ENCODE measurements around the gene DECR2. TPM values are rescaled to one million over a fixed set of nuclear protein-coding genes. Genes with fewer than 3 reads are reported as not detected.
"Not testable (repeated sequence)": the region's sequence is repeated elsewhere in the genome, so short reads cannot be mapped to it uniquely, and the experiment has no call there.

DECR2 gene
- polyA plus RNA-seq, 1 donor from 2014 or later: 7.2 TPM

DNA sequence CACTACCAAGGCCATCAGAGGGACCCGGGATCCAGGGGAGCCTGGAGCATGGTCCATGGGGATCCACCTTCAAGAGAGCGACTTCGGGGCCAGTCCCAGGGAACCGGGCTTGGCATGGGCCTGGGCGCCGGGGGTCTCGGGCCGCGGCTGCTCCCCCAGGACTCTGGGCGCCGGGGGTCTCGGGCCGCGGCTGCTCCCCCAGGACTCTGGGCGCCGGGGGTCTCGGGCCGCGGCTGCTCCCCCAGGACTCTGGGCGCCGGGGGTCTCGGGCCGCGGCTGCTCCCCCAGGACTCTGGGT is 39.0 kb upstream of the DECR2 start:
- not testable (repeated sequence) for H3K4me3 Mint-ChIP-seq, H3K4me1 Mint-ChIP-seq, H3K27me3 Mint-ChIP-seq, H3K9me3 Mint-ChIP-seq, H3K27ac Mint-ChIP-seq, H3K36me3 Mint-ChIP-seq

DNA sequence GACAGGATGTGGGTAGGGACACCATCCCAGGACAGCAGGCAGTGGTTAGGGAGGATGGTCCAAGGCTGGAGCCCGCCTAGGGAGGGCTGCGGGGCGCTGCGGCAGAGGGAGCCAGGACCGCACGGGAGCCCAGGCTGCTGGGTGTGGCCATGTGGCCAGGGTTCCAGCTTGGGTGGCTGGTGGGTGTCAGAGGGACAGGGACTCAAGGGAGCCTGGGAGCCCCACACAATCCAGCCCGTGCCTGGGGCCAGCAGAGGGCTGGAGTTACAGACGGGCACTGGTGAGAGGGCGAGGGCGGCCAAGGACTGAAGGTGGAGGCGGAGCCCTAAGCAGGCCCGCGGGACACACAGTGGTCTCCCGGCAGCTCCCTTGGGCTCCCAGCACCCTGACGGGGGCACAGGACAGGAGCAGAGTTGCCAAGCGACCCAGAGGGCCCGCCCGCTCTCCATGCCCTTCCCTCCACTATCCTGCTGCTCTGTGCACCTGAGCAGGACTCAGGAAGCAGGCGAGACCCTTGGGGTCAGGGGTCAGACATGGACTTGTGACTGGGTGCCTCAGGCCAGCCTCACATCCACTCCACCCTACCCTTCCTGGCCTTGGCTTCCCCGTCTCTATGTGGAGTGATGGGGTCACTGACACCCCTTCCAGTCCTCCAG is 38.4 kb upstream of the DECR2 start:
- Mint-ChIP-seq H3K36me3 (no peaks in the 10 kb centered on the region), H3K9me3 (no peaks in the 10 kb centered on the region), H3K27me3 (peaks cover 4% of the 10 kb centered on the region), H3K4me1 (peaks cover 3 to 5% (median 4%) of the 10 kb centered on the region in 3 donors), H3K4me3 (no peak overlapping the region), H3K27ac (no peak overlapping the region)

DNA sequence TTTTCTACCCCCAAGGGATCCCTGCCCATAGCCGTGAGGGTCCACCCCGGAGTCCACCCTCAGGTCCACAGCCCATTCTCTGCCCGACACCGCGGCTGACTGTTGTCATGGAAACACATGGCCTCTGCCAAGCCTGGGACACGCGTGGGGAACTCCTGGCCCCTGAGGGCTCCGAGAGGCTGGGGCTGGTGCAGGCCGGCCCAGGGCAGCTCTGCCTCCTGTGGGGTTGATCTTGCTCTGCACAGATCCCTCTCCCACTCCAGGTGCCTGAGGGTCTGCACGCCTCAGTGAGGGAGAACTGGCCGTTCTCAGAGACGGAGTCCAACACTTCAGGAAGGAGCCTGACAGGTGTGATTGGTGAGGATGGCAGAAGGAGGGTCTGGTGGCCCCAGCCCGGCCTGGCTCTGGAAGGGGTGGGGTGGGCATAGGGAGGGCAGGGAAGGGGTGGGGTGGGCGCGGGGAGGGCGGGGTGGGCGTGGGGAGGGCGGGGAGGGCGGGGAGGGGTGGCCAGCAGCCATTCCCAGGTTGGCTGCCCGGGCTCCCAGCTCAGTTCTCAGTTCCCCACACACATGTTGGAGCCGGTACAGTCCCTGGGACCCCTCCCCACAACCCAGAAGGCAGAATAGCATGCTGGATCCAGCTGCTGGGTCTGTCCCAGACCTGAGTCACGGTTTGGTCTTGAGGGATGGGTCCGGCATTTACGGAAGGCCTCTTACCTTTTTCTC is 37.8 kb upstream of the DECR2 start:
- no peaks in the 10 kb centered on the region for H3K9me3 Mint-ChIP-seq
- peaks cover 4% of the 10 kb centered on the region for H3K27me3 Mint-ChIP-seq
- H3K36me3 Mint-ChIP-seq: no peaks in the 10 kb centered on the region
- no peak overlapping the region for H3K27ac Mint-ChIP-seq
- no peak overlapping the region for H3K4me3 Mint-ChIP-seq
- H3K4me1 Mint-ChIP-seq: peaks cover 3 to 5% (median 4%) of the 10 kb centered on the region in 3 donors

GRCh38 chr16:364595-365491 is 36.8 kb upstream of the DECR2 start:
- peaks cover 4% of the 10 kb centered on the region for H3K27me3 Mint-ChIP-seq
- no peaks in the 10 kb centered on the region for H3K36me3 Mint-ChIP-seq
- no peak overlapping the region for H3K27ac Mint-ChIP-seq
- H3K9me3 Mint-ChIP-seq: no peaks in the 10 kb centered on the region
- H3K4me3 Mint-ChIP-seq: no peak overlapping the region
- H3K4me1 Mint-ChIP-seq: peaks cover 3 to 8% (median 5%) of the 10 kb centered on the region in 3 donors

DNA sequence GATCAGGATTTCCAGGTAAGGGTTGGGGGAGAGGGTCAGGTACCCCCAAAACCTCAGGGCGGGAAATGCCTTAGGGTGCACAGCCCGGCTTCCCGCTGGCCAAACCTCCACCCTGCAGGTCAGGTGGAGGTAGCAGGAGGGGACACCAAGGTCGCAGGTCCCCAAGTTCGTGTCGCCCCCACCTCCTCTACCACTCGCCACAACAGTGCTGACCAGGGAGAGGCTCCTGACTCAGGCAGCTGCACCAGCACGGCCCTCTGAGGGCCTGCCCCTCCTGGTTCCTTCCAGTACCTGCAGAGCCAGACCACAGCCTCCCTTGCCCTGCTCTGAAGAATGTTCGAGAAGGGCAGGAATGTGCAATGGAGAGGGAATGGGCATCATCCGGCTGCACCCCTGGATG is 35.2 kb upstream of the DECR2 start:
- peak overlapping the region in 1 of 3 donors; percentile 77 for H3K27ac Mint-ChIP-seq
- no peaks in the 10 kb centered on the region for H3K9me3 Mint-ChIP-seq
- peaks cover 4% of the 10 kb centered on the region for H3K27me3 Mint-ChIP-seq
- peaks cover 3% of the 10 kb centered on the region for H3K36me3 Mint-ChIP-seq
- H3K4me3 Mint-ChIP-seq: peak overlapping the region in 2 of 4 donors; percentile 22 to 65
- H3K4me1 Mint-ChIP-seq: peaks cover 7 to 11% (median 9%) of the 10 kb centered on the region in 3 donors

- Mint-ChIP-seq H3K4me3 (peak overlapping the region in 2 of 4 donors; percentile 65 to 83), H3K36me3 (peaks cover 3% of the 10 kb centered on the region), H3K27ac (peak overlapping the region in 1 of 3 donors; percentile 77), H3K27me3 (no peaks in the 10 kb centered on the region), H3K4me1 (peaks cover 4 to 10% (median 7%) of the 10 kb centered on the region in 3 donors), H3K9me3 (no peaks in the 10 kb centered on the region)
Measured at GRCh38 chr16:367333-367903, 34.3 kb upstream of the DECR2 start.

DNA sequence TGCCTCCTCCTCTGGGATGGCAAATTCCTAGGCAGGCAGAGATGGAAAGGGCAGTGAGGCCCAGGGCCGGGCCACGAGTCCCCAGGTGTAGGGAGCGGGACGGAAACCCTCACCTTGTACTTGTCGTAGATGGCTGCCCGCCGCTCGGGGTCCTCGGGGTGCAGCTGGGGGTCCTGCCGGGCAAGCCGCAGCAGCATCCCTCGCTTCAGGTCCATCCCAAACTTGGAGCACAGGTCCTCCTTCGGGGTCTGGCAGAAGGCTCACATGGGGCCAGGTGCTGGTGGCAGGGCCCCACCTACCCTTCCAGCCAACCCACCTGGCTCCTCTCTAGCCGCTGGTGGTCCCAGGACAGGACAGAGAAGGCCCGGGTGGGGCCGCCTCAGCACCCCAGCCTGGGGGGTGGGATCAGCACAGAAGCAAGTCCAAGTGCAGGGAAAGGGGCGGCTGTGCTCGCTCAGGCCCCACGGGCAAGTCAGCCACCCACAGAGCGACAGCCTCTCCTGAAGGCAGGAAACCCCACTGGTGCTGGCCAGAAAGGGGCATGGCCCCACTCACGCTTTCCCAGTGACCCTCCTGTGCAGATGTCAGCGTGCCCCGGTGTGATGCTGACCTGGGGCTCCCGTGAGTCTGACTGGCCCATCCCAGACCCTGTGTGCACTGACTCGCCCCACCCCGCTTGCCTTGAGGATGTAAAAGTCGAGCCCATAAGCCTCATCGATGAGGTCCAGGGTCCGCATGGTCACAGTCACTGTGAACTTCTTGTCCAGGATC is 33.1 kb upstream of the DECR2 start:
- H3K4me1 Mint-ChIP-seq: peaks cover 4 to 10% (median 7%) of the 10 kb centered on the region in 3 donors
- H3K4me3 Mint-ChIP-seq: no peak overlapping the region
- peaks cover 3% of the 10 kb centered on the region for H3K36me3 Mint-ChIP-seq
- H3K9me3 Mint-ChIP-seq: no peaks in the 10 kb centered on the region
- H3K27ac Mint-ChIP-seq: no peak overlapping the region
- no peaks in the 10 kb centered on the region for H3K27me3 Mint-ChIP-seq

DNA sequence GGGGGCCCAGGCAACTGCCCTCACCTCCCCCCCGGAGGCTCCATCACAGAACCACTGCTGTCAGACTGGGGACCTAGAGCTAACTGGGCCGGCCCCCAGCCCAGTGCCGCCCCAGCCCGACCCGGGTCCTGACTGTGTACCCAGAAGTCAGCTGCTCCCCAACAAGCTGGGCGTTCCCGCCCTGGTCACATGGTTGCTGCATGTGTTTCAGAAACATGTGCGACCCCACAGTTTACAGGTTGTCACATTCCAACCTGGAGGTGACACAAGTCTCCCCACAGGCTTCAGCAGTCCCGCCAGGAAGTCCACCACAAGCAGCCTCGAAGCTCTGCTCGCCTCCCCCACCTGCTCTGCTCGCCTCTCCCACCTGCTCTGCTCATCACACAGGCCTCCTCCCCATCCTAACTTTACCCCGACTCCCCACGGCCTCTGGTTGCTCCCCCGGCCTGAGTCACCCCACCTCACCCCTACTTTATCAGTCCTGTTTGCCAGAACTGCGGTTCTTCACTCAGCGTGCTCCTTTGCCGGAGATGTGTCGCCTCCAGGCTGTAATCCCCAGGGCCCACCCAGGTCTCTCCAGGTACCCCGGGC is 32.3 kb upstream of the DECR2 start:
- Mint-ChIP-seq H3K27ac (no peak overlapping the region), H3K27me3 (no peaks in the 10 kb centered on the region), H3K9me3 (no peaks in the 10 kb centered on the region), H3K36me3 (peaks cover 3% of the 10 kb centered on the region), H3K4me1 (peaks cover 4 to 10% (median 7%) of the 10 kb centered on the region in 3 donors), H3K4me3 (peak overlapping the region; percentile 49 to 68 (median 52))

DNA sequence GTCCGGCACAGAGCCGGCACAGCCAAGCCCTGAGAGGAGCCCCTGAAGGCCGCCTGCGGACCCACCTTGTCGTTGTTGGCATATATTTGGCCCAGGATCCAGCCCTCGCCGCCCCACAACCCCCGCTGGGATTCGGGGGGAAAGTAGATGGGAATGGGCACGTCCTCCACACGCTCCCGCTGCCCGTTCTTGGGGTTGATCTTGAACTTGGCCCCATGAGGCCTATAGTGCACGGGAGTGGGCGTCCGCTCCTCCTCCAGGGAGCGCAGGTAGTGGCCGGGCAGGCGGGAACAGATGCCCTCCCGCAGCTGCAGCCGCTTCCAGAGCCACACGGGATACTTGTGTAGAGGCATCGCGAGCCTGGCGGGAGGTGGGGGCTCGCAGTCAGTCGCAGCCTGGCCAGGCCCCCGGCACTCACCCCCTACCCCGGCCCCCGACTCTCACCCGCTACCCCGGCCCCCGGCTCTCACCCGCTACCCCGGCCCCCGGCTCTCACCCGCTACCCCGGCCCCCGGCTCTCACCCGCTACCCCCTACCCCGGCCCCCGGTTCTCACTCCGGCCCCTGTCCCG is 31.7 kb upstream of the DECR2 start:
- no peaks in the 10 kb centered on the region for H3K9me3 Mint-ChIP-seq
- H3K4me1 Mint-ChIP-seq: peaks cover 4 to 10% (median 7%) of the 10 kb centered on the region in 3 donors
- peak overlapping the region in 2 of 3 donors; percentile 77 to 95 for H3K27ac Mint-ChIP-seq
- peaks cover 3% of the 10 kb centered on the region for H3K36me3 Mint-ChIP-seq
- peak overlapping the region; percentile 49 to 97 (median 66) for H3K4me3 Mint-ChIP-seq
- H3K27me3 Mint-ChIP-seq: no peaks in the 10 kb centered on the region

GRCh38 chr16:370443-370842 is 31.2 kb upstream of the DECR2 start, which contains the start of gene MRPL28:
TSS of gene MRPL28 (minus strand) at chr16:370538. CDS start at chr16:370218, 320 bp downstream.
- Mint-ChIP-seq H3K27ac (peak within 1 kb of the TSS; percentile 41 to 95 (median 77)), H3K9me3 (no peaks in the 10 kb centered on the region), H3K4me3 (peak within 1 kb of the TSS; percentile 81 to 97 (median 91)), H3K4me1 (peaks cover 4 to 10% (median 7%) of the 10 kb centered on the region in 3 donors), H3K36me3 (peaks cover 3% of the 10 kb centered on the region), H3K27me3 (no peaks in the 10 kb centered on the region)

GRCh38 chr16:370979-371514 is 30.6 kb upstream of the DECR2 start:
- Mint-ChIP-seq H3K4me1 (peaks cover 4 to 10% (median 7%) of the 10 kb centered on the region in 3 donors), H3K9me3 (no peaks in the 10 kb centered on the region), H3K4me3 (peak overlapping the region; percentile 81 to 97 (median 91)), H3K27ac (peak overlapping the region; percentile 41 to 95 (median 77)), H3K36me3 (peaks cover 3% of the 10 kb centered on the region), H3K27me3 (no peaks in the 10 kb centered on the region)

- H3K4me3 Mint-ChIP-seq: peak overlapping the region in 3 of 4 donors; percentile 57 to 82 (median 62)
Measured at GRCh38 chr16:371515-372301, 30.0 kb upstream of the DECR2 start.

More at GRCh38 chr16:371515-372301, 30.0 kb upstream of the DECR2 start:
- Mint-ChIP-seq H3K9me3 (no peaks in the 10 kb centered on the region), H3K27me3 (no peaks in the 10 kb centered on the region), H3K36me3 (peaks cover 3% of the 10 kb centered on the region), H3K27ac (peak overlapping the region in 1 of 3 donors; percentile 58), H3K4me1 (peaks cover 4 to 10% (median 7%) of the 10 kb centered on the region in 3 donors)

Data from IgD-negative memory B cell (primary cell).